Ovary (tissue), 3 donors: ENCODE results near the gene ZNF106.

Source experiments
- CTCF ChIP-seq, 3 donors: fragments of 450-650 bp in 2 of 3; fragments of 200-600 bp in 1 of 3; IDR thresholded peaks; one replicate each; pipeline versions ENCODE4 v1.5.1 to v1.8.0; 2016 to 2022; ENCODE audit warnings: antibody characterized with exemption in 3 of 3, mild to moderate bottlenecking in 1 of 3
- POLR2A ChIP-seq: fragments of 450-650 bp; IDR thresholded peaks from one replicate; pipeline ENCODE4 v1.6.1; 2017; ENCODE audit warnings: antibody characterized with exemption, mild to moderate bottlenecking, moderate library complexity
- donor health status: DM: no; HTN: no; CAD: no.

- no peak for TF ChIP-seq CTCF (IDR thresholded peaks at IDR 0.05)
- TF ChIP-seq POLR2A: no peak
Observed at GRCh38 chr15:42471002-42471401, 19.9 kb downstream of the ZNF106 start.
